Measurements from ENCODE around the gene HOATZ. TPM values are rescaled to one million over a fixed set of nuclear protein-coding genes. Genes with fewer than 3 reads are reported as not detected.

HOATZ gene
- total and polyA plus RNA-seq, 2 donors (not counting 3 experiments of a cell fraction or from before 2014, with no cell fraction given) = not detected

- no peak for FAIRE-seq
- H2AFZ ChIP-seq (ENCODE audit: low read depth, low read length) = no peak overlapping the region
- no peak overlapping the region for H3K4me3 ChIP-seq (replicated peaks in 1 of 3; ENCODE audit: insufficient read depth in 1 of 3, low read depth in 1 of 3, low read length in 3 of 3)
- dilution Hi-C loops (cut with MboI; ENCODE audit: extremely low pct_ligation_motif_present, low sequenced_read_pairs) (no loop called here), intact Hi-C loops (cut with micrococcal nuclease) (no loop called here)
- H3K9ac ChIP-seq (replicated peaks; ENCODE audit: extremely low read depth, insufficient read depth, low read length) = no peak overlapping the region
- H3K36me3 ChIP-seq (ENCODE audit: control insufficient read depth in 2 of 2, extremely low read depth in 1 of 2, insufficient read depth in 2 of 2, low read length in 2 of 2) = no peaks in the 10 kb centered on the region
- CTCF ChIA-PET = no interaction called here
- POLR2A ChIA-PET = no interaction called here
- no peaks in the 10 kb centered on the region for H3K9me1 ChIP-seq (replicated peaks; ENCODE audit: control insufficient read depth, extremely low read depth, insufficient read depth, low read length)
- peaks cover 22 to 44% of the 10 kb centered on the region in 2 experiments for H3K27me3 ChIP-seq (ENCODE audit: control insufficient read depth in 2 of 2, insufficient read depth in 2 of 2, low read length in 2 of 2)
- H4K20me1 ChIP-seq (replicated peaks; ENCODE audit: control insufficient read depth, extremely low read depth, insufficient read depth, low read length) = no peaks in the 10 kb centered on the region
- no peak overlapping the region for H3K4me2 ChIP-seq (ENCODE audit: insufficient read depth, low read length)
- no peaks in the 10 kb centered on the region for H3K9me3 ChIP-seq (replicated peaks; ENCODE audit: control insufficient read depth, insufficient read depth, low read length)
- no peaks in the 10 kb centered on the region for H3K79me2 ChIP-seq (ENCODE audit: control insufficient read depth, insufficient read depth, low read length)
- no TSS peak for BruUV-seq (replicated peaks)
- DNase-seq (ENCODE audit: low read depth, low spot score) = no peak
- H3K4me1 ChIP-seq (ENCODE audit: control insufficient read depth, extremely low read depth, insufficient read depth, low read length) = peaks cover 4% of the 10 kb centered on the region
- H3K27ac ChIP-seq (ENCODE audit: insufficient read depth, low read depth, low read length) = no peak overlapping the region
- TF ChIP-seq, protein P1, sequence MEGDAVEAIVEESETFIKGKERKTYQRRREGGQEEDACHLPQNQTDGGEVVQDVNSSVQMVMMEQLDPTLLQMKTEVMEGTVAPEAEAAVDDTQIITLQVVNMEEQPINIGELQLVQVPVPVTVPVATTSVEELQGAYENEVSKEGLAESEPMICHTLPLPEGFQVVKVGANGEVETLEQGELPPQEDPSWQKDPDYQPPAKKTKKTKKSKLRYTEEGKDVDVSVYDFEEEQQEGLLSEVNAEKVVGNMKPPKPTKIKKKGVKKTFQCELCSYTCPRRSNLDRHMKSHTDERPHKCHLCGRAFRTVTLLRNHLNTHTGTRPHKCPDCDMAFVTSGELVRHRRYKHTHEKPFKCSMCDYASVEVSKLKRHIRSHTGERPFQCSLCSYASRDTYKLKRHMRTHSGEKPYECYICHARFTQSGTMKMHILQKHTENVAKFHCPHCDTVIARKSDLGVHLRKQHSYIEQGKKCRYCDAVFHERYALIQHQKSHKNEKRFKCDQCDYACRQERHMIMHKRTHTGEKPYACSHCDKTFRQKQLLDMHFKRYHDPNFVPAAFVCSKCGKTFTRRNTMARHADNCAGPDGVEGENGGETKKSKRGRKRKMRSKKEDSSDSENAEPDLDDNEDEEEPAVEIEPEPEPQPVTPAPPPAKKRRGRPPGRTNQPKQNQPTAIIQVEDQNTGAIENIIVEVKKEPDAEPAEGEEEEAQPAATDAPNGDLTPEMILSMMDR (IDR thresholded peaks at IDR 0.05; ENCODE audit: extremely low read depth in 1 of 2, insufficient read depth in 1 of 2, low read depth in 1 of 2, low read length in 2 of 2) = no peak
- no peak for TF ChIP-seq EZH2 (IDR thresholded peaks at IDR 0.05; ENCODE audit: borderline replicate concordance, low read depth, low read length, severe bottlenecking)
- no peak for TF ChIP-seq POLR2A (IDR thresholded peaks at IDR 0.05; ENCODE audit: low read depth, low read length)
- TF ChIP-seq GATA2 (IDR thresholded peaks at IDR 0.05; ENCODE audit: insufficient read depth, insufficient read length, low read depth, low read length) = no peak
- TF ChIP-seq MAX (IDR thresholded peaks at IDR 0.05; ENCODE audit: insufficient read depth, insufficient read length) = no peak
- no peak for TF ChIP-seq FOS (IDR thresholded peaks at IDR 0.05; ENCODE audit: borderline replicate concordance, insufficient read depth, low read length)
- TF ChIP-seq JUN (IDR thresholded peaks at IDR 0.05; ENCODE audit: borderline replicate concordance, insufficient read depth, insufficient read length, low read depth) = no peak
- no peak for TF ChIP-seq MYC (IDR thresholded peaks at IDR 0.05; ENCODE audit: low read depth, low read length)
- no peak for TF ChIP-seq POLR2AphosphoS5 (IDR thresholded peaks at IDR 0.05; ENCODE audit: insufficient read depth, low read depth, low read length)
Observed at GRCh38 chr11:111510311-111510710, 4.3 kb upstream of the HOATZ start.
